GM23248 (cell line): ENCODE results near the gene DHX29.

Source experiments
- EZH2 ChIP-seq: fragments of 200-600 bp; sonication (generic); IDR thresholded peaks from 2 replicates; pipeline ENCODE4 v1.6.1; 2018; ENCODE audit warnings: antibody characterized with exemption, mild to moderate bottlenecking; ENCODE audit not compliant: insufficient read depth, poor library complexity, severe bottlenecking
- EZH2phosphoT487 ChIP-seq: fragments of 200-600 bp; sonication (generic); IDR thresholded peaks from 2 replicates; pipeline ENCODE4 v1.6.1; 2018; ENCODE audit warnings: antibody characterized with exemption, moderate library complexity, mild to moderate bottlenecking, low read depth; ENCODE audit not compliant: insufficient read depth

DNA sequence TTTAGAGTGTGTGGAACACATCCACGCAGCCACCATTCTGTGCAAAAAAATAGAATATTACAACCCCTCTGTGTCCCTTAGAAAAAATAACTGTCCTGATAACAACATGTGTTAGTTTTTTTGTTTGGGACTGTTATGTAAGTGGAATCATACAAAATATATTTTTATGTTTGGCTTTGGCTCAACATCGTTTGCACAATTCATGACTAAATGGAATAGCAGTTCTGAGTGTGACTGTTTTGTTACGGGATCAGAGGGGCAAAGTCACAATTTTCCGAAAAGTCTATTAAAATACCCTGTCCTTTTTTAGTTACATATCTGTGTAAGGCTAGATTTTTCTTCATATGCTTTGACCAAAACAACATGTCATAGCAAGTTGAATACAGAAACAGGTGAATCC lies 13.1 kb upstream of the DHX29 start:
- TF ChIP-seq EZH2 (no peak), EZH2phosphoT487 (no peak)
